HG03354 (cell line): ENCODE results near the gene RBM34.
"Not testable (repeated sequence)": the region's sequence is repeated elsewhere in the genome, so short reads cannot be mapped to it uniquely, and the experiment has no call there.

Experiments
- ATAC-seq: cut with Tn5 transposase; IDR thresholded peaks from one replicate; pipeline ENCODE4 v1.9.1; 2021; ENCODE audit warnings: mild to moderate bottlenecking; ENCODE audit not compliant: unreplicated experiment, poor library complexity, severe bottlenecking

RBM34 gene, protein sequence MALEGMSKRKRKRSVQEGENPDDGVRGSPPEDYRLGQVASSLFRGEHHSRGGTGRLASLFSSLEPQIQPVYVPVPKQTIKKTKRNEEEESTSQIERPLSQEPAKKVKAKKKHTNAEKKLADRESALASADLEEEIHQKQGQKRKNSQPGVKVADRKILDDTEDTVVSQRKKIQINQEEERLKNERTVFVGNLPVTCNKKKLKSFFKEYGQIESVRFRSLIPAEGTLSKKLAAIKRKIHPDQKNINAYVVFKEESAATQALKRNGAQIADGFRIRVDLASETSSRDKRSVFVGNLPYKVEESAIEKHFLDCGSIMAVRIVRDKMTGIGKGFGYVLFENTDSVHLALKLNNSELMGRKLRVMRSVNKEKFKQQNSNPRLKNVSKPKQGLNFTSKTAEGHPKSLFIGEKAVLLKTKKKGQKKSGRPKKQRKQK

DNA sequence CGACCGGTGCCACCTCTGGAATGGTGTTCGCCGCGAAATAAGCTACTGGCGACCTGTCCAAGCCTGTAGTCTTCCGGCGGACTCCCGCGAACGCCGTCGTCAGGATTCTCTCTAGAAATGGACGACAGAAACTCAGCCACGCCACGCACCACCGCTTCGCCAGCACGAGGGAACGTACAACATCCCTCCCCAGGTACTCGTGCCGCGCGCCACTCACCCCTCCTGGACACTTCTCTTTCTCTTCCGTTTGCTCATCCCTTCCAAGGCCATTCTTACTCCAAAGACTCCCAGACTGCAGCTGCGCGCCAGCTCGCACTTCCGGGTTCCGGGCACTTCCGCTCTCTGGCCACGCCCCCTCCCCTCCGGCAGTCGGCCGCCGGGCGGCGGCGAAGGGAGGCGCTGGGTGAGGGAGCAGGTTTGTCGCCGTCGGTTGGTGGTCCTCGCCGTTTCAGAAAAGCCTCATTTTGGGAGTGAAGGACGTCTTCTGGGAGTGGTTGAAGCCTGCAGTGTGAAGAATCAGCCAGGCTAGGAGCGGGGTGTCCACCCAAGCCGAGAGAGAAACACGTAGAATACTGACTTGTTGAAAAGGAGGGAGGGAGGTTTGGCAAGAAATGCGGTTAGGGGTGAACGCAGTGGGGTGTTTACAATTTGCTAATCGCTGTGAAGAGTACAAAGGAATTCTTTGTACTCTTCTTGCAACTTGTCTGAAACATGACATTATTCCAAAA, at the start of gene RBM34:
Gene RBM34 (minus strand): TSS at position 294 of the 728 bp plus-strand sequence. CDS start 24 bp downstream, at position 270.
- ATAC-seq: peak; percentile 94

DNA sequence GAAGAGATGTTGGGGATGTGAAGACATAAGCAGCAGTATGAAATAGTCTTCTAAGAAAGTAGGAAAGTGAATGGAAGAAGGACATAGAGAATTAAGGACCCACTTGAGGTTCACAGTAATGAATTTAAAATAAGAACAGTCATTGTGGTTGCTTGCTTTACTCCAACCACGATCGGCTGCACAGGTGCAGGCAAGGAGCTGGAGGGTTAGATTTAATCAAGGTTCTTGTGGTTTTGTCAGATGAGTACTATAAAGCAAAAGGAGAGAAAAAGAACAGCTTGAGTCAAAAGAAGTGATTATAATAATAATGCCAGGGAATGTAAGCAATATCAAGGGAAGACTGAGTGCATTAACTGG, 46.1 kb upstream of the RBM34 start:
- no peak for ATAC-seq

DNA sequence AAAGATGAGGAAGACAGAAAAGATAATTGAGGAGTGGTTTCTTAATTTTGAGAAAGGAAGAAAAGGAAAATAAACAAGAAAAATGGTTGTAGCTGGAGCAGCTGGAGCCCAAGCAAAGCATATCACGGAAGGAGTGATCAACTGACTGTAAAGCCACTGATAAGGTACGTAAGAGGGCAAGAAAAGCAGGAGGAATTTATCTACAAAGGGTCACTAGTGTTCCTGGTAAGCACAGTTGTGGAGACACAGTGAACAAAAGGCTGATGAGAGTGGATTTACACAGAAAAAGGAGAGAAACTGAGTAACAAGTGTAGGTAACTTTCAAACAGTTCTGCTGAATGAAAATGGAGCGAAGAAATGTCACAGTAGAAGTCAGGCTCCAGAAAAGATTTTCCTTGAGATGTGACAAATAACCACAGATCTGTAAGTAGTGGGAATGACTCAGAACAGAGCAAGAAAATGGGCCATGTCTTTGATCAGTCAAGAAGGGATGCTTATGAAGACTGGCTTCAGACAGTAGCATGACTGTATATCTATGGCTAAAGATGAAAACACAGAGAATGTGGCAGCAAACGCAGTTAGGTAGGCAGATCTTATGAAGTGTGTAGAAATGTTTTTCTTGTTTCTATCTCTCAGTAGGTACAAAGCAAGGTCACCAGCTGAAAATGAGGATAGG, 45.6 kb upstream of the RBM34 start:
- ATAC-seq: no peak

DNA sequence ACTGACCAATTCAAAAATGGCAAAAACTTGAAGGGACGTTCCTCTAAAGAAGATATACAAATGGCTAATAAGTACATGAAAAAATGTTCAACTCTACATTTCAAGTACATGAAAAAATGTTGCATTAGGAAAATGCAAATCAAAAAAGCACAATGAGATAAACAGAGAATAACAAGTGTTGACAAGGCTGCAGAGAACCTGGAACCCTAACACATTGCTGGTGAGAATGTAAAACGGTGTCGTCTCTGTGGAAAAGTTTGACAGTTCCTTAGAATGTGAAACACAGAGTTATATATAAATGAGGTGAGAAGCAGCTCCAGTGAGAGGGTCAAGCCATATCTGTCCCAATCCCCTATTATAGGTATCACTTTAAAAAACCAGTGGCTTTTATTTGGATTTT, 44.6 kb upstream of the RBM34 start:
- no peak for ATAC-seq

DNA sequence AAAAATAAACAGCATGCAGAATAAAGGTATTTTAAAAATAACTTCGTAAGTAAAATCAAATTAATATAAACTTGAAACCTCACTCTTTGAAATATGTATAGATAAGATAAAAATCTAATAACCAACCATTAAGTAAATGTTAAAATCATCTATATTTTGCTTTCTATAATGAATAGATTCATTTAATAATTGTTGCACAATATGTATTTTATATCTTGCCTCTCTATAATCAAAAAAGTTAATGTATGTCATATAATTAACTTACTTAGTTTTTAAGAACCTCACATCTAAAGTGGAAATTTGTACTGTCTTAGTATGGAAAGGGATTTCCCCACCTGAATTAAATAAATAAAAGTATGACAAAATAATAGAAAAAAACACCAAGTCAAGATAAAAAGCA, 42.4 kb upstream of the RBM34 start:
- no peak for ATAC-seq

DNA sequence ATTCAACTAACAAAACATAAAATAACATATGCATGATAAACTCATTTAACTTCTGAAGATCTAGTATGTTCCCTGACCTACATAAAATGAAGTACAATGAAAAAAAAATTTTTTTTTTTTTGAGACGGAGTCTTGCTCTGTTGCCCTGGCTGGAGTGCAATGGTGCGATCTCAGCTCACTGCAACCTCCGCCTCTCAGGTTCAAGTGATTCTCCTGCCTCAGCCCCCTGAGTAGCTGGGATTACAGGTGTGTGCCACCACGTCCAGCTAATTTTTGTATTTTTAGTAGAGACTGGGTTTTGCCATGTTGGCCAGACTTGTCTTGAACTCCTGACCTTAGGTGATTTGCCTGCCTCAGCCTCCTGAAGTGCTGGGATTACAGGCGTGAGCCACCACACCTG, 41.4 kb upstream of the RBM34 start:
- not testable (repeated sequence) for ATAC-seq

DNA sequence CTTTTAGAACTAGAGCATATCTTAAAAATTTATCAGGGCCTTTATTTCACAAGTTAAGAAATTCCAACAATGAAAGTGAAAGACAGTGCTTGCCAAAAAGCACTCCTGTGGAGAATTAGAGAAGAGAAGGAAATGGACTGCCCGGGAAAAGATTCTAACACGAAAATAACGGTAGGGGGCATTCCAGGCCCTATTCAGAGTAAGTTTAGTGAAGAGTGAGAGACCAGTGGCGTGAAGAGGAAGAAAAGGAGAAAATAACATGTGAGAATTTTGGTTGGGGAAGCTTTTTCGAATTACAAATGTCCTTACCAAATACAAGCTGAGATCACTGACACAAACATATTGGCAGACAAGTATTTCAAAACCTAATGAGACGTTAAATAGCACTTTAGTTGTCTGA, 38.4 kb upstream of the RBM34 start:
- no peak for ATAC-seq

DNA sequence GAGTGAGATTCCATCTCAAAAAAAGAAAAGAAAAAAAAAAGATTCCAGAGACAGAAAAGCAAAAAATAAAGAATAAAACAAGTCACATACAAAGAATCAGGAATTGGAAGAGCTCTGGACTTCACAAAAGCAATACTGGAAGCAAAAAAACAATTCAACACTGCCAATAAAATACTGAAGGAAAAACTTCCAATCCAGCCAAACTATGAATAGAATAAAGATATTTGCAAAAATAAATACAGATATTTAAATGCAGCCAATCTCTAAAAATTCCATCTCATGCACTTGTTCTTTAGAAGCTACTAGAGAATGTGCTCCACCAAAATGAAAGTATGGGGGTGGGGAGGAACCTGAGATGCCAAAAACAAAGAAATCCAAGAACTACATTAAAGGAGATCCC, 29.4 kb upstream of the RBM34 start:
- no peak for ATAC-seq

DNA sequence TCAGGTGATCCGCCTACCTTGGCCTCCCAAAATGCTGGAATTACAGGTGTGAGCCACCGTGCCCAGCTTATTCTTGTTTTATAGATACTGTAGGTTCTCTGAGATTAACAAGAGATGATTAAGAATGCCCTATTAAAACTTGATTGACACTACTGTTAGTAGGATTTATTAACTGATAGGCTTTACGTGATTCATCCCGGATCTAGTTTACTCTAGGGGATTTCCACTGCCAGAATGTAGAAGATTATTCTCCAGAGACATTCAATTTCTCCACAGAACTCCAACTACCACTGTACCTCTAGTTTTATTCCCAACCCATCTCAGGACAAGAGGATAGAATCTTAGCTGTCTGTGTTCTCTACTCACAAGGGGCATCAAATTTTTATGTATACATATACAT, 26.3 kb upstream of the RBM34 start:
- ATAC-seq: no peak

DNA sequence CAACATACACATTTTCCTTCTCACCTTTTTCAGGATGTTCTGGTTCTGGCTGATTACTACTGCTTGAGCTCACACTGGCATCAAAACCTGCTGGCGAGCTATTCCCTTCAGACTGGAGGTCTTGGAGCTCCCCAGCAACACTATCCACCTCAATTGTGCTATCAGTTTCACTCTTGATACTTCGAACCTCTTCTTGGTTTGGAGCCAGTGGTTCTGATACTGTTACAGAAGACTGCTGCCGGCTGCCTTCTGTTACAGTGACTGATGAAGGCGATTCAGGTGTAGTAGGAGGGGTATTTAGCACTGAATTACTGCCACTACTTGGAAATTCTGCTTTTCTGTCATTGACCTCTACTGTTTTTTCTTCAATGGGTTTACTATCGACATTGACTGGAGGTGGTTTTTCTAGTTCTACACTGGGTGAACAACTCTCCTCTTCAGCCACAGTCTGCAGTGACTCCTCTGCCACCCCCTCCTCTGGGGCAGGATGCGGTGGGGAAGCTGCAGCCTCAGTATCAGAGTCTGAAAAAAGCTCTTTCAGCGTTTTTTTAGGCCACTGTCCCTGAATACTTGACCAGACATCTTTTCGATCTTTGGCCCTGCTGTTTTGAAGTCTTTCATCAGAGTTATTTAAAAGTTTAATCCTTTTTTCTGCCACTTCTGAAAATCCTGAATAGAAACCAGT, 20.7 kb upstream of the RBM34 start:
- ATAC-seq: no peak

DNA sequence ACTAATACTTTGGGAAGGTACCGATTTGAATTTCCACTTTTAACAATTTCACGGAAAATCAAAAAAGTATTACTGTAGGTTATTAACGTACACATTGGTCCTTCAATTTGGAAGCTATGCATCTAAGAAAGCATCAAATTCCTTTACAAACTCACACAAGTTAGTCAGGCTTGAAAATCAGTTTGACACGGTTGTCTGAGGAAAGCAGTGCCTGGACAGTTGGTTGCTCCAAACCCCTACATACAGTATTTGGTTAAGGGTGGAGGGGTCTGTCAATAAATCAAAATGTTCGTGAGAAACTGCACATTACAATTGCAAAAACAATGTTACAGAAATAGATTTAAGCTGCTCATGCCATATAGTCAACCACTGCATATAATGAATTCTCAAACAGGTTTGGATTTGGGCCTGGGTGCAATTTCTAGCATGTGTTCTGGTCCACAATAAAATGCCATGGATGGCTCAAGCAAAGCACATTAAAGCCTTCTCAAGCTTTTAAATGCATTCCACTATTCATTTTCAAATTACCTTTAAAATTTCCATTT, 19.9 kb upstream of the RBM34 start:
- no peak for ATAC-seq

DNA sequence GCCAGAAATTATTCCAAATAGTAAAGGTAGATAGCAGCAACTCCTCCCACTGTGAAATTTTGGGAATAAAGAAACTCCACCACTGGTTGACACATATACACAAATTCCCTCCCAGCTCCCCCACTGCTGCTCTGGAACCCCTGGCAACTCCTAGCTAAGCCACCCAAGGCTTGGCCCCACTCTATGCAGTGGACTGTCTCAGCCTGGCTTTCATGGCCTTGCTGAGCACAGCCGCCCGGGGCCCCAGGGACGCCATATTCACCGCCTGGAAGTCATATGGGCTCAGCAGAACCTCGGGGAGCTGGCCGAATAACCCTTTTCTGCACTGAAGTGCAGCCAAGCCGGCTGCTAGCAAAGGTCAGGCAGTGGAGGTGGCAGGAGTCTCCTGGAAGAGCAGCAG, 15.4 kb upstream of the RBM34 start:
- ATAC-seq: no peak

DNA sequence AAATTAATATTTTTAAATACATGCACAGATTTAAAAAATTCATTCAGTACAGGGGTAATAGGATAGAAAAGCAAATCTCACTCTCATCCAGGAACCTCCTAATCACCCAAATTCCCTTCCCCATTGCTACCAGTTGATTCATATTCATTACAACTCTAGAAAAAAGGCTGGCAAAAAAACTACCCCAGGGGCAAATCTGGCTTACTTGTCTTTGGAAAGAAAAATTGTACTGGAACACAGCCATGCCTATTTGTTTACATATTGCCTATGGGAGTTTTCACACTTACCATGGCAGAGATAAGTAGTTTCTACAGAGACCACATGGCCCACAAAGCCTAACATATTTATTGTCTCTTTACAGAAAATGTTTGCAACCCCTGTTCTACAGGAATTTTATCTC, 8.9 kb upstream of the RBM34 start:
- ATAC-seq: no peak

DNA sequence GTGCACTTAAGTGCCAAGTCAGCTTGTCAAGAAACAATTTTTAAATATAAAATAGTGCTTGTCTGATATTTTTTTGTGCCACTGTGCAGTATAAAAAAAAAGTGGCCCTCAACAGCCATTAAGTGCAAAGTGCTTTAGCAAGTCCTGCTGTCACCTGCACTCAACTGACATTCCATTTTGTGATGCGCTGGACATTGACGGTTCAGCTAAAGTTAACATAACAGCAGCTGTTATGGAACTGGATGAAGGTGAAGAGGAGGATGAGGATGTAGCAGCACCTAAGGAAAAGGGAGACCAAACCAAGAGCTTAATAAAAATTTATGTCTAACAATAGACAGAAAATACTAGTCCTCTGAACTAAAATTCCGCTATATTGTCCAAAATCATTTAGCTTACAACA, 7.3 kb upstream of the RBM34 start:
- ATAC-seq: no peak

DNA sequence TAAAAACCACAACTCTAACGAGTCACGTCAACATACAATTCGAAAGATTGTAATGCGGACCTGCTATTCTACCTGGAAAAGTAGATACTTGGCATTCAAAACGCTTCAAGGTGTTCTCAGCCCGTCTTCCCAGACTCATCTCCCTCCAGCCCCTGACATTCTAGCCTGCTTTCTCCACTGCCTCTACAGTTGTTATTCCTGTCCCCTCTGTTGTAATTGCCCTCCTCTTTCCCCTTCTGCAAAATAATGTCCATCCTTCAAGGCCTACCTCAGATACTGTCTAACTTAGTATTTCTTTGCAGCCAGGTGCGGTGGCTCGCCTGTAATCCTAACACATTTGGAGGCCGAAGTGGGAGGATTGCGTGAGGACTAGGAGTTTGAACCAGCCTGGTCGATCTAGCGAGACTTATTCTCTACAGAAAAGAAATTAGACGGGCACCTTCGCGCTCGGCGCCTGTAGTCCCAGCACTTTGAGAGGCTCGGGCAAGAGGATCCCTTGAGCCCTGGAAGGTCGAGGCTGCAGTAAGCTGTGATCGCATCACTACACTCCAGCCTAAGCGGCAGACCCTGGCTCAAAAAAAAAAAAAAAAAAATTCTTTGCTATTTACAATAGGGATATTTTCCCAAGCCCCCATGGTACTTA, 756 bp upstream of the RBM34 start:
- no peak for ATAC-seq

DNA sequence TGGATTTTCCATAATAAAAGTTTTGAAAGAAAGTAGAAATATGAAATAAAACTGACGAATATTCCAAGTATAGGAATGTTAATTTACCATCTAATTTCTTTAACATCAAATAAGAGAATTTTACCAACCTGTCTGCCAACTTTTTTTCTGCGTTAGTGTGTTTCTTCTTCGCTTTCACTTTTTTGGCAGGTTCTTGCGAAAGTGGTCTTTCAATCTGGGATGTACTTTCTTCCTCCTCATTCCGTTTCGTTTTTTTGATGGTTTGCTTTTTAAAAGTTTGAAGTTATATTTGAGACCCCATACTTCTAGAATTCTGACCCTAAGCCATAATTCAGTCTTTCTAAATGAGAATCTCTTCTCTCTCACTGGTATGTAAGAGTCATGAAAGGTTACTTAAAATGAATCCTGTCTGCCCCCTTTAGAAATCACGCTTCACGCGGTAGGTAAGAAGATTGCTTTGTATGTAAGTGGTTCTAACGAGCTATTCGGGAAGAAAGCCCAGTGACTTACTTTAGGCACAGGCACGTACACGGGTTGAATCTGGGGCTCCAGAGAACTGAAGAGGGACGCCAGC, 580 bp downstream of the RBM34 start:
- peak; percentile 59 for ATAC-seq

DNA sequence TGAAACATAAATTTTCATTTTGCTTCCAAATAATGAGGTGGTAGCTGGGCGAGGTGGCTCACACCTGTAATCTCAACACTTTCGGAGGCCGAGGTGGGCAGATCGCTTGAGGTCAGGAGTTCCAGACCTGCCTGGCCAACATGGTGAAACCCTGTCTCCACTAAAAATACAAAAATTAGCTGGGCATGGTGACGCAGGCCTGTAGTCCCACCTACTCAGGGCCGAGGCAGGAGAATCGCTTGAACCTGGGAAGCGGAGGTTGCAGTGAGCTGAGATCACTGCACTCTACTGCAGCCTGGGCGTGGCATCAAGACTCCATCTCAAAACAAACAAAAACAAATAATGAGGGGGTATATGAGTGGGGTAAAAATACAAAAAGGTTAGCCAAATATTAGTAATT, 1.1 kb downstream of the RBM34 start:
- ATAC-seq: not testable (repeated sequence)

DNA sequence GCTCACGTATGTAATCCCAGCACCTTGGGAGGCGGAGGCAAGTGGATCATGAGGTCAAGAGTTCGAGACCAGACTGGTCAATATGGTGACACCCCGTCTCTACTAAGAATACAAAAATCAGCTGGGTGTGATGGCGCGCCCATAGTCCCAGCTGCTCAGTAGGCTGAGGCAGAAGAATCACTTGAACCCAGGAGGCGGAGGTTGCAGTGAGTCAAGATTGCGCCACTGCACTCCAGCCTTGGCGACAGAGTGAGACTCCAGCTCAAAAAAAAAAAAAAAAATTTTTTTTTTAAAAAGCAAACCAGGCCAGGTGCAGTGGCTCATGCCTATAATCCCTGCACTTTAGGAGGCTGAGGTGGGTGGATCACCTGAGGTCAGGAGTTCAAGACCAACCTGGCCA, 1.8 kb downstream of the RBM34 start:
- ATAC-seq: not testable (repeated sequence)

DNA sequence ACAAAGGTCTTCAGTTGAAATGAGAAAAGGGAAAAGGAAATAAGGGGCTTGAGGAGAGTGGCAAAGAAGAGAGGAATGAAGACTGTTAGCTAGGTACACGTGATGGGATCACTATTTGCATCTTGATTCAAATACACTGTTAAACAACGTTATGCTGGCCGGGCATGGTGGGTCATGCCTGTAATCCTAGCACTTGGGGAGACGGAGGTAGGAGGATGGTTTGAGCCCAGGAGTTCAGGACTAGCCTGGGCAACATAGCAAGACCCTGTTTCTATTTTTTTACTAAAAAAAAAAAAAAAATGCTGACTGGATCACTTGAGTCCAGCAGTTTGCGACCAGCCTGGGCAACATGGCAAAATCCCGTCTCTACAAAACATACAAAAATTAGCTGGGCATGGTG, 2.4 kb downstream of the RBM34 start:
- ATAC-seq: no peak
